Ishikawa (cell line): ENCODE data around the gene TMEM263.

ENCODE experiments used
- CEBPB ChIP-seq: IDR thresholded peaks from 2 replicates; pipeline ENCODE4 v1.6.1; 2012
- CREB1 ChIP-seq: IDR thresholded peaks from 2 replicates; pipeline ENCODE4 v1.6.1; 2012; ENCODE audit warnings: low read depth
- EGR1 ChIP-seq: IDR thresholded peaks from 2 replicates; pipeline ENCODE4 v1.6.1; 2012
- EP300 ChIP-seq: IDR thresholded peaks from 2 replicates; pipeline ENCODE4 v1.6.1; 2012; ENCODE audit warnings: borderline replicate concordance
- FOXM1 ChIP-seq: IDR thresholded peaks from 2 replicates; pipeline ENCODE4 v1.6.1; 2012; ENCODE audit warnings: low read depth, borderline replicate concordance
- NFIC ChIP-seq: IDR thresholded peaks from 2 replicates; pipeline ENCODE4 v1.6.1; 2012
- RAD21 ChIP-seq: IDR thresholded peaks from 2 replicates; pipeline ENCODE4 v1.6.1; 2012; ENCODE audit warnings: low read depth
- TAF1 ChIP-seq: IDR thresholded peaks from 2 replicates; pipeline ENCODE4 v1.6.1; 2012; ENCODE audit warnings: low read depth, mild to moderate bottlenecking
- TCF12 ChIP-seq: IDR thresholded peaks from 2 replicates; pipeline ENCODE4 v1.6.1; 2012; ENCODE audit warnings: low read depth
- TEAD4 ChIP-seq: IDR thresholded peaks from 2 replicates; pipeline ENCODE4 v1.6.1; 2012
- YY1 ChIP-seq: IDR thresholded peaks from 2 replicates; pipeline ENCODE4 v1.6.1; 2012; ENCODE audit warnings: low read depth
- ZBTB7A ChIP-seq: IDR thresholded peaks from 2 replicates; pipeline ENCODE4 v1.6.1; 2012; ENCODE audit warnings: low read depth
- TF ChIP-seq, protein P1 (sequence below): IDR thresholded peaks from 2 replicates; pipeline ENCODE4 v1.6.1; 2012; ENCODE audit warnings: low read depth, mild to moderate bottlenecking
- TF ChIP-seq, protein P2 (sequence below): IDR thresholded peaks from 2 replicates; pipeline ENCODE4 v1.6.1; 2012
- TF ChIP-seq, protein P3 (sequence below): IDR thresholded peaks from 2 replicates; pipeline ENCODE4 v1.6.1; 2012

Gene TMEM263

DNA sequence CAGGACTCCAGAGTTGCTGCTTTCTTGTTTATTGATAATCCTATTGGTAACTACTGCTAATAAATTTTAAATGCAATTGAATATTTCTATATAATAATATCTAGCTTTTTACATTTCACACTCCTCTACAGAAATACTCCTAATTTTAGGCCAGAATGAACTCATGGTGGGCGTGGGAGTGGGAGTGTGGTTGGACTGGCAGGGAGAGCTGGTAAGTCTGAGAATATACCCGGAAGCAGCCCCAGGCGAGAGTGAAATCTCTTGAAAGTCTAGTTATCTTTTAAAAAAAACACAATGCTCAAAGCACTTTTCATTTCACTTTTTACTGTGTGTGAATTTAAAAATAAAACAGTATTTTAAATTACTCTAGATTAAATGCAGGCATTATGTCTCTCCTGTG, 4.7 kb downstream of the TMEM263 start:
- TF ChIP-seq, protein P1, sequence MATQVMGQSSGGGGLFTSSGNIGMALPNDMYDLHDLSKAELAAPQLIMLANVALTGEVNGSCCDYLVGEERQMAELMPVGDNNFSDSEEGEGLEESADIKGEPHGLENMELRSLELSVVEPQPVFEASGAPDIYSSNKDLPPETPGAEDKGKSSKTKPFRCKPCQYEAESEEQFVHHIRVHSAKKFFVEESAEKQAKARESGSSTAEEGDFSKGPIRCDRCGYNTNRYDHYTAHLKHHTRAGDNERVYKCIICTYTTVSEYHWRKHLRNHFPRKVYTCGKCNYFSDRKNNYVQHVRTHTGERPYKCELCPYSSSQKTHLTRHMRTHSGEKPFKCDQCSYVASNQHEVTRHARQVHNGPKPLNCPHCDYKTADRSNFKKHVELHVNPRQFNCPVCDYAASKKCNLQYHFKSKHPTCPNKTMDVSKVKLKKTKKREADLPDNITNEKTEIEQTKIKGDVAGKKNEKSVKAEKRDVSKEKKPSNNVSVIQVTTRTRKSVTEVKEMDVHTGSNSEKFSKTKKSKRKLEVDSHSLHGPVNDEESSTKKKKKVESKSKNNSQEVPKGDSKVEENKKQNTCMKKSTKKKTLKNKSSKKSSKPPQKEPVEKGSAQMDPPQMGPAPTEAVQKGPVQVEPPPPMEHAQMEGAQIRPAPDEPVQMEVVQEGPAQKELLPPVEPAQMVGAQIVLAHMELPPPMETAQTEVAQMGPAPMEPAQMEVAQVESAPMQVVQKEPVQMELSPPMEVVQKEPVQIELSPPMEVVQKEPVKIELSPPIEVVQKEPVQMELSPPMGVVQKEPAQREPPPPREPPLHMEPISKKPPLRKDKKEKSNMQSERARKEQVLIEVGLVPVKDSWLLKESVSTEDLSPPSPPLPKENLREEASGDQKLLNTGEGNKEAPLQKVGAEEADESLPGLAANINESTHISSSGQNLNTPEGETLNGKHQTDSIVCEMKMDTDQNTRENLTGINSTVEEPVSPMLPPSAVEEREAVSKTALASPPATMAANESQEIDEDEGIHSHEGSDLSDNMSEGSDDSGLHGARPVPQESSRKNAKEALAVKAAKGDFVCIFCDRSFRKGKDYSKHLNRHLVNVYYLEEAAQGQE, result no peak
- TF ChIP-seq RAD21, result no peak
- TF ChIP-seq TCF12, result no peak
- no peak for TF ChIP-seq CREB1
- TF ChIP-seq, protein P2, sequence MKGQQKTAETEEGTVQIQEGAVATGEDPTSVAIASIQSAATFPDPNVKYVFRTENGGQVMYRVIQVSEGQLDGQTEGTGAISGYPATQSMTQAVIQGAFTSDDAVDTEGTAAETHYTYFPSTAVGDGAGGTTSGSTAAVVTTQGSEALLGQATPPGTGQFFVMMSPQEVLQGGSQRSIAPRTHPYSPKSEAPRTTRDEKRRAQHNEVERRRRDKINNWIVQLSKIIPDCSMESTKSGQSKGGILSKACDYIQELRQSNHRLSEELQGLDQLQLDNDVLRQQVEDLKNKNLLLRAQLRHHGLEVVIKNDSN, result no peak
- no peak for TF ChIP-seq NFIC
- TF ChIP-seq, protein P3, sequence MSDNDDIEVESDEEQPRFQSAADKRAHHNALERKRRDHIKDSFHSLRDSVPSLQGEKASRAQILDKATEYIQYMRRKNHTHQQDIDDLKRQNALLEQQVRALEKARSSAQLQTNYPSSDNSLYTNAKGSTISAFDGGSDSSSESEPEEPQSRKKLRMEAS, result no peak
- no peak for TF ChIP-seq FOXM1
- TF ChIP-seq ZBTB7A, result no peak
- no peak for TF ChIP-seq TEAD4
- no peak for TF ChIP-seq CEBPB
- TF ChIP-seq EGR1, result no peak
- no peak for TF ChIP-seq TAF1
- TF ChIP-seq YY1, result no peak

DNA sequence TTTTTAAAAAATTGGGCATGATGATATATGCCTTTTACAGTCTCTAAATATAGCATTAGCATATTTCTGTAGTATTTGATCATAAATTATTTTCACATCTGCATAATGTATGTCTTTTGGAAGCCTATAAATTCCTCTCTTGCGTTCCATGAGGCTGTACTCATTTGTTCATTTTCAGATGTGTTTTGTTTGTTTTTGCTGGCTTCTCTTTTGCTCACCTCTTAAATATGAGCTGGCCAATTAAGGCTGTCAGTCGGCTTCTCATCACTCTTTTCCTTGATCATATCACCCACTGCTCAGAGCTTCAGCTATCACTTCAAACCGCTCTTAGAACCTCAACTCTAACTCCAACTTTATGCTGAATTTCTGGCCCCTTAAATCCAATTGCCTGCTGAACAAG, 6.6 kb downstream of the TMEM263 start:
- TF ChIP-seq EGR1 (no peak), TCF12 (no peak), TAF1 (no peak)

DNA sequence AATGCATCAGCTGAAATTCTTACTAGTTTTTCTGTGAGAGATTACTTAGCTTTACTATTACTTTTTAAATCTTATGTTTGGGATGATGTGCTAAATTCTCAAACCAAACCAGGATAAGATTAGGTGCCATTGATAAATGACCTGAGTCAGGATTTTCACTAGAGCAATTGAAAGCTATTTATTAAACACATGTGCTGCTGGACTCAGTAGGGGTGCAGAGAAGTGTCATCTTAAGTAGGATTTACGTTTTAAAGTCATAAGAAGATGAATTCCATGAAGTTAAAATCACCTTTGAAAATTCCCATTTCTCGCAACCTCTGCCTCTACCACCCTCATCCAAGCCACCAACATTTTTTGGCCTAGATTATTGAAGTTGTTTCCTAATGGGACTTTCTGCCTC, 8.8 kb downstream of the TMEM263 start:
- TF ChIP-seq EP300, result no peak
- TF ChIP-seq TEAD4, result no peak
- no peak for TF ChIP-seq YY1
- no peak for TF ChIP-seq CEBPB
- TF ChIP-seq, protein P1, result no peak
- TF ChIP-seq, protein P3, result no peak
- TF ChIP-seq RAD21, result no peak
- TF ChIP-seq ZBTB7A, result no peak

DNA sequence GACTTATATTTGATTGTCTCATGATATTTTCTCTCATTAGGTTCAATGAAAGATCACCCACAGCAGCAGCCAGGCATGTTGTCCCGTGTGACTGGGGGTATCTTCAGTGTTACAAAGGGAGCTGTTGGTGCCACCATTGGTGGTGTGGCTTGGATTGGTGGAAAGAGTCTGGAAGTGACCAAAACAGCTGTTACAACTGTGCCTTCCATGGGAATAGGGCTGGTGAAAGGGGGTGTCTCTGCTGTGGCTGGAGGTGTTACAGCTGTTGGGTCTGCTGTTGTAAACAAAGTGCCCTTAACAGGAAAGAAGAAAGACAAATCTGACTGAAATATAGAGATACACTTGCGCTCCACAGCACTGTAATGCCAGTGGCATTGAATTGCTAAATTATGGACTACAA, 15.4 kb downstream of the TMEM263 start:
- TF ChIP-seq EGR1 (no peak), CREB1 (no peak), TCF12 (no peak), RAD21 (no peak), FOXM1 (no peak), NFIC (no peak)
- TF ChIP-seq, protein P3, result no peak
- TF ChIP-seq, protein P1, result no peak

DNA sequence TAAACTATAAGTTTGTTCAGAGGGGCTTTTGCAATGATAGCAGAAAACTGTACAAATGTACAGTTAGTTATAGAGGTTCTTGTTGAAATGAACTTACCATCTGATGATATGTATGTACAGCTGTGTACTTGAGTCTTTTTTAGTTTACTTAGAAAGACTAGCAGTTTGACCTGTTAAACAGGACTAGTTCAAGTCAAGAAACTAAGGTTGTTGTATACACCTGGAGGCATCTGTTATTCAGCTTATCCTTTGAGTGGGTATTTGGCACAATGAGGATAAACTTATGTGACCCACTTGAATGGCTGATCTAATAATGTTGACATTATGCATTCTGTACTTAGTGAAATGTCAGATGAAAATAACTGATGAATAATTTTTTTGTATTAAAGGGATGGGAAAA, 17.8 kb downstream of the TMEM263 start:
- TF ChIP-seq YY1 (no peak), CEBPB (no peak), ZBTB7A (no peak), CREB1 (no peak), EP300 (no peak), NFIC (no peak), EGR1 (no peak), TAF1 (no peak), RAD21 (no peak), FOXM1 (no peak)
- TF ChIP-seq, protein P2, result no peak
- TF ChIP-seq, protein P1, result no peak
- TF ChIP-seq, protein P3, result no peak
